Right lobe of liver (tissue), 6 donors: ENCODE measurements around the gene SLC26A8. TPM values are rescaled to one million over a fixed set of nuclear protein-coding genes. Genes with fewer than 3 reads are reported as not detected.

Experiments used
- ATAC-seq, 4 donors: fragments of 200-7000 bp; cut with Tn5 transposase; one replicate each; pipeline ENCODE4 v1.9.1; 2020; ENCODE audit warnings: mild to moderate bottlenecking in 4 of 4, moderate library complexity in 4 of 4
- DNase-seq, 3 donors: peaks; one replicate each; pipeline ENCODE4 v3.0.0-alpha.2; 2020
- H3K27ac ChIP-seq, 3 donors: fragments of 200-600 bp; one replicate each; pipeline ENCODE4 v1.8.0; 2022
- H3K27me3 ChIP-seq, 2 donors: fragments of 200-600 bp; one replicate each; pipeline ENCODE4 v1.8.0; 2022
- H3K36me3 ChIP-seq, 4 donors: fragments of 200-600 bp; sonication (generic) in 1 of 4; one replicate each; pipeline versions ENCODE4 v1.5.1 to v1.8.0; 2017 to 2022; ENCODE audit warnings: control low read depth in 1 of 4
- H3K4me1 ChIP-seq, 4 donors: fragments of 200-600 bp; sonication (generic) in 1 of 4; one replicate each; pipeline versions ENCODE4 v1.5.1 to v1.8.0; 2017 to 2022; ENCODE audit warnings: control low read depth in 1 of 4
- H3K4me3 ChIP-seq, 3 donors: fragments of 200-600 bp; one replicate each; pipeline ENCODE4 v1.8.0; 2022
- H3K9me3 ChIP-seq, 4 donors: fragments of 200-600 bp; sonication (generic) in 1 of 4; one replicate each; pipeline versions ENCODE4 v1.5.1 to v1.8.0; 2017 to 2022; ENCODE audit warnings: control low read depth in 1 of 4
- CTCF ChIP-seq, 4 donors: fragments of 200-600 bp in 3 of 4; fragments of 450-650 bp in 1 of 4; IDR thresholded peaks; one replicate each; pipeline versions ENCODE4 v1.5.1 to v1.8.0; 2016 to 2022; ENCODE audit warnings: antibody characterized with exemption in 4 of 4, mild to moderate bottlenecking in 2 of 4
- POLR2A ChIP-seq: fragments of 450-650 bp; IDR thresholded peaks from one replicate; pipeline ENCODE4 v1.6.1; 2017; ENCODE audit warnings: antibody characterized with exemption, mild to moderate bottlenecking
- WGBS: methylation state at CpG from one replicate; pipeline ENCODE4 v1.1.6; 2018; ENCODE audit warnings: low coverage, low lambda C conversion rate; ENCODE audit not compliant: insufficient coverage; ENCODE audit errors: missing lambda C conversion rate; 5-methylcytosine and 5-hydroxymethylcytosine counted together
- intact Hi-C, 2 donors: fragments of 100-400 bp; cut with DNase I; formaldehyde crosslinking; loops; one replicate each; pipeline versions ENCODE4 v1.11.2 to v1.14.1; 2022
- total RNA-seq, 6 experiments: library from RNA; depleted of rRNA in 2 of 6; stranded (reverse); fragments of >200 nt in 2 of 6; fragmentation: NEBNext Ultra II Directional in 3 of 6; extraction: Animal tissue kit (Norgen Biotek cat#: 25700) in 3 of 6; gene quantifications; one replicate each; pipeline versions ENCODE4 v1.1.0 to v1.2.4, GENCODE V29; 2016 to 2023
- donor health status: DM: no; HTN: yes; CAD: no.
- donor health status: DM: no; HTN: no; CAD: no.
- donor health status: DM: no; HTN: no; CAD: no.
- donor health status: DM: no; HTN: yes; CAD: no.
- donor health status: DM: no; HTN: yes; CAD: no.

The SLC26A8 gene
- total RNA-seq, 6 experiments from 2014 or later: 0.06 to 0.33 (median 0.09) TPM

- no peak for DNase-seq
- no peaks in the 10 kb centered on the region for H3K27me3 ChIP-seq
- peaks cover 0 to 4% (median 0%) of the 10 kb centered on the region in 4 donors for H3K36me3 ChIP-seq
- WGBS: 73% methylated on average over 3 of the region's 3 CpGs
- H3K27ac ChIP-seq: no peak overlapping the region
- TF ChIP-seq POLR2A: no peak
- no peak for TF ChIP-seq CTCF (IDR thresholded peaks at IDR 0.05)
- ATAC-seq: no peak
- H3K4me3 ChIP-seq: no peak overlapping the region
- intact Hi-C loops: no loop called here
- peaks cover 0 to 43% (median 4%) of the 10 kb centered on the region in 4 donors for H3K4me1 ChIP-seq
- H3K9me3 ChIP-seq: no peaks in the 10 kb centered on the region
These were observed 45.8 kb upstream of the SLC26A8 start for GRCh38 chr6:36070252-36070651.

DNA sequence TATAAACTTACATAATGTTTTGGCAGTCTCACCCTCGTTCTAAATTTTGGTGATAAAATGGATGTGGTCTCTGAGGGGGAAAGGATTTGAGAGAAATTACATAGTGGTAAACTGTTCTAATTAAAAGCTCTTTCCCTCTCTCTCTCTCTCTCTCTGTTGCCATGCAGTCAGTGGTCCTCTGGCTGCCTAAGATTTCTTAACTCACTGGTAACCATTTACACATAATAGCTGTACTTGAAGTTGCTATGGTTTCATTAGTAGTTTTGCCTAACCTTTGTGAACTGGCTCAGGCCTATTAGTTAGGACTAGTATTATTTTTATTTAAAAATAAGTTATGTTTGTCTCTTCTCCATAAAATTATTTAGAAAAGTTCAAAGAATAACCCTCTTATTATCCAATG is 45.1 kb upstream of the SLC26A8 start:
- H3K27ac ChIP-seq: no peak overlapping the region
- WGBS: 69% methylated on average over 1 of the region's 1 CpG

DNA sequence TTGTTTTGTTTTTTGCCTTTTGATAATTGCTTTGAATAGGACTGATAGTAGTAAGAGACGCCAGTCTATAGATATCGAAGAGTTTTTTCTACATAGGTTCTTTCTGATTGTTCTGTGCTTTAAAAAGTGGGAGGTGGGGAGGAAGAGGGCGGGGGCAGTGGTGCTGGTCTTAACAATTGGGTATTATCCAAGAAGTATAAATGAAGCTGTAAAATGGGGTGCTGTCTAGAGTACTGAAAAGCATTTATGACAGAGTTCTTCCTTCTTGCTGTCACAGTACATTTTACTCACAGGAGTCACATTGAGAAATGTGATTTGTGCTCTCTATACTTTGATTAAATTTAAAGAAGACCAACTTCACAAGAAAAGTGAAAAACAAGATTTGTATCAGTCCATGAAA is 44.1 kb upstream of the SLC26A8 start:
- DNase-seq (no peak), ATAC-seq (no peak)
- intact Hi-C loops: no loop called here
- peaks cover 0 to 4% (median 0%) of the 10 kb centered on the region in 4 donors for H3K36me3 ChIP-seq
- 89% methylated on average over 3 of the region's 3 CpGs for WGBS
- H3K9me3 ChIP-seq: no peaks in the 10 kb centered on the region
- H3K4me3 ChIP-seq: no peak overlapping the region
- peaks cover 0 to 56% (median 5%) of the 10 kb centered on the region in 4 donors for H3K4me1 ChIP-seq
- H3K27ac ChIP-seq: no peak overlapping the region
- no peak for TF ChIP-seq POLR2A
- no peaks in the 10 kb centered on the region for H3K27me3 ChIP-seq

More for the DNA sequence above, 45.1 kb upstream of the SLC26A8 start:
- H3K4me3 ChIP-seq: no peak overlapping the region
- peaks cover 0 to 4% (median 0%) of the 10 kb centered on the region in 4 donors for H3K36me3 ChIP-seq
- DNase-seq (no peak), ATAC-seq (no peak)
- intact Hi-C loops: no loop called here
- H3K9me3 ChIP-seq: no peaks in the 10 kb centered on the region
- peaks cover 0 to 46% (median 4%) of the 10 kb centered on the region in 4 donors for H3K4me1 ChIP-seq
- H3K27me3 ChIP-seq: no peaks in the 10 kb centered on the region
- no peak for TF ChIP-seq CTCF (IDR thresholded peaks at IDR 0.05)
- no peak for TF ChIP-seq POLR2A

DNA sequence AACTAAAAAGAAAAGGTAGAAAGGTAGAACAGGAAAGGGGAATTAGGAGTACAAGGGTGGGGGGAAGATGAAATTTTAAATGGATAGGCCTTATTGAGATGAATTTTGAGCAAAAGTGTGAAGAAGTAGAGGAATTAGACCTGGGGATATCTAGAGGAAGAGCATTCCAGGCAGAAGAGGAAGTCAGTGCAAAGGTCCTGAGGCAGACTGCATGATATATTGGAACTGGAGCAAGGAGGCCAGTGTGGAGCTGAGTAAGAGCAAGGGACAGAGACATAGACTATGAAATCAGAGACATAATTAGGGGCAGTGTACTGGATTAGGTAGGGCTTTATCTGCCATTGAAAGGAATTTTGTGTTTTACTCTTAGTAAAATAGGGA is 43.6 kb upstream of the SLC26A8 start:
- TF ChIP-seq CTCF (IDR thresholded peaks at IDR 0.05) (no peak), POLR2A (no peak)
- no peak for ATAC-seq
- DNase-seq: no peak
- no peak overlapping the region for H3K4me3 ChIP-seq
- peaks cover 0 to 1% (median 0%) of the 10 kb centered on the region in 4 donors for H3K36me3 ChIP-seq
- H3K4me1 ChIP-seq: peaks cover 0 to 60% (median 7%) of the 10 kb centered on the region in 4 donors
- H3K27me3 ChIP-seq: no peaks in the 10 kb centered on the region
- H3K9me3 ChIP-seq: no peaks in the 10 kb centered on the region
- H3K27ac ChIP-seq: no peak overlapping the region
- intact Hi-C loops: no loop called here

DNA sequence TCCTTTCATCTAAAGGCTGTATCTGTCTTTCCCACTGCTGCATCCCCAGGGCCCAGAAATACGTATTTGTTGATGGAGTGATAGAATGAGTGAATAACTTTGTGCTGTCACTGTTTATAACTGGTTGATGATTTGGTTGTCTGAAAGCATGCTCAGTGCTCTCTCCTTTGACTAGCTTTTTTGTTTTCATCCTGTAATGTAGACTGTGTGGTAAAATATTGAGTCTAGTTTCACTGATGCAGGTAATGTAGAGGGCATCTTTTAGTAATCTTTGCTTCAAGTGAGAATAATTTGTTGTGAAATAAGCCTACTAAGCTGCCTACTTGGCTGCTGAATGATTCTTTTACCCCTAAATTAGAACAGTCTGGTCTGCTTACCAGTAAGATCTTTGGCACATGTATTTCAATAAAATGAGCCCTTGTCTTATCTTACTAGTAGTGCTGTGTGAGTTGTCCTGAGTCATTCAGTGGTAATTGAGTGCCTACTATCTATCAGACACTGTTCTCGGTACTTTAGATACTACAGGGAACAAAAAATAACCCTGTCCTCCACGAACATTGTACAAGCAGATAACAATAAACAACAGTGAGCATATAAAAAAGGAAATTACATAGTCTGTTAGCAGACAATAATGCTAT is 43.1 kb upstream of the SLC26A8 start:
- ATAC-seq (peak in 1 of 4 donors; percentile 18), DNase-seq (no peak)
- TF ChIP-seq CTCF (IDR thresholded peaks at IDR 0.05) (no peak), POLR2A (no peak)
- intact Hi-C loops: no loop called here
- WGBS: 57% methylated on average over 3 of the region's 3 CpGs
- Histone ChIP-seq H3K4me3 (no peak overlapping the region), H3K27ac (peak overlapping the region in 1 of 3 donors; percentile 4), H3K9me3 (no peaks in the 10 kb centered on the region), H3K4me1 (peaks cover 0 to 63% (median 7%) of the 10 kb centered on the region in 4 donors), H3K27me3 (no peaks in the 10 kb centered on the region), H3K36me3 (no peaks in the 10 kb centered on the region)
